D721Med (cell line): ENCODE results near the gene CDT1.

ENCODE experiments used
- DNase-seq: peaks from one replicate; pipeline ENCODE4 v3.0.0; 2011; ENCODE audit warnings: low spot score; ENCODE audit not compliant: insufficient read length
- FAIRE-seq: peaks from 2 replicates; lab custom pipeline; 2011; peaks lifted over from hg19 to GRCh38; lab: Jason Lieb, UNC
- CTCF ChIP-seq: IDR thresholded peaks from 2 replicates; pipeline ENCODE4 v1.5.1; 2012; ENCODE audit warnings: mild to moderate bottlenecking, control low read depth; ENCODE audit not compliant: insufficient read depth; ENCODE audit errors: missing control alignments

The CDT1 gene

GRCh38 chr16:88850531-88851199, 47.1 kb downstream of the CDT1 start:
- DNase-seq (no peak), FAIRE-seq (no peak)
- no peak for TF ChIP-seq CTCF

DNA sequence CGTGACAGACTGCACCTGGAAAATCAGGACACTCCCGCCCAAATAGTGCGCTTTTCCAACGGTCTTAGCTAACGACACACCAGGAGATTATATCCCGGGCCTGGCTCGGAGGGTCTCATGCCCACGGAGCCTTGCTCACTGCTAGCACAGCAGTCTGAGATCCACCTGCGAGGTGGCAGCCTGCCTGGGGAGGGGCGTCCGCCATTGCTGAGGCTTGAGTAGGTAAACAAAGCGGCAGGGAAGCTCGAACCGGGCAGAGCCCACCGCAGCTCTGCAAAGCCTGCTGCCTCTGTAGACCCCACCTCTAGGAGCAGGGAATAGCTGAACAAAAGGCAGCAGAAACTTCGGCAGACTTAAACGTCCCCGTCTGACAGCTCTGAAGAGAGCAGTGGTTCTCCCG, 48.0 kb downstream of the CDT1 start:
- TF ChIP-seq CTCF, result no peak
- DNase-seq, result no peak
- no peak for FAIRE-seq

- DNase-seq (no peak), FAIRE-seq (no peak)
- TF ChIP-seq CTCF, result no peak
These were observed 49.8 kb downstream of the CDT1 start for GRCh38 chr16:88853325-88853941.

DNA sequence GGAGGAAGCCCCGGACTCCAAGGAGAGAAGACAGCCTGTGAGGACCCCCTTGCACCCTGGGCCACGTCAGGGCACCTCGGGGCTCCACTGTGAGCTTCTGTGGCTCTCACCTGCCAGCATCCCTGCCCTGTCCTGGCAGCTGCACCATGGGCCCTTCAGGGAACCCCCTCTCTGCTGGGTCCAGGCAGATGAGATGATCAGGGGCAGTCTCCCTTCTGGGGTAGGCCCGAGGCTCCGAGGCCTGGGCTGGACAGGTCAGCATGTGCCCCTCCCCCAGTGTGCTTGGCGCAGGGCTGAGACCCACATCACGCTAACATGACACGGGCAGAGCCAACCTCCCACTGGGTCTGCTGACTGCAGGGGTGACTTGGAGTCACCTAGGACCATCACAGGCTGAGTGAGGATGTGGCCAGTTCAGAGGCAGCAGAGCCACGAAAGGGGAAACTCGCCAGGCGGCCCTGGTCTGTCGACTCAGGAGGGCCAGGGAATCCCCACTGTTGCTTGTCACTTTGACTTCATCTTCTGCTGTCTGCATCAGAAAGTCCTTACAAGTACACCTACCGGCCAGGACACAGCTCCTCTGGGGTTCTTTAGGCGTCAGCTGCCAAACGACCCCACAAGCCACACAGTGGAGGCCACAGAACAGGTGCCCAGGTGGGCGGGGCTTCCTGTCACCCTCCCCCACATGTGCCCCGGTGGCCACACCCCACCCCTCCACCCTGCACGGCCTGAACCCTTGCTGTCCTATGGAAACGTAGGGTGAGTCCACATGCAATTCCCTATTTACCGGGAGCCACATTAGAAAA, 50.9 kb downstream of the CDT1 start:
- TF ChIP-seq CTCF, result no peak
- FAIRE-seq, result no peak
- DNase-seq, result no peak

DNA sequence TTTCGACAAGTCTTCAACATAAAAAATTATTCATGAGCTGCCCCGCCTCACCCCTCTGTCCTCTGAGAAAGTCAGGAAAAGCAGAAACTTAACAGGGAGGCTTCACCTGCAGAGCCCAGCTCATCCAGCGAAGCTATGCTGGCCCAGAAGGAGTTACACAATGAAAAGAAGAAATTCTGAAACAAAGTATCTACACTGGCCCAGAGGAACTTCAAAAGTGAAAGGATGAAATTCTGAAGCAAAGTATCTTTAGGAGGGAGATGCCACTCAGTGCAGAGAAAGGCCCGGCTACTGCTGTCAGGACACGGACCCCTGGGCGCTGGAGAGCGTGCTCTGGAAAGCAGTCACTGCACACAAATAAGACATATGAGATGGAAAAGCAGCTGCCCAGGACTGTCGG, 51.6 kb downstream of the CDT1 start:
- TF ChIP-seq CTCF, result no peak
- FAIRE-seq, result no peak
- DNase-seq, result no peak

GRCh38 chr16:88855736-88856121, 52.1 kb downstream of the CDT1 start:
- FAIRE-seq (no peak), DNase-seq (no peak)
- TF ChIP-seq CTCF, result no peak
